GM20000 (cell line): ENCODE results near the gene SUN2.
A peak's percentile ranks its signal among the peaks of the same experiment; 100 is the strongest.

Experiments used
- DNase-seq: peaks from one replicate; pipeline ENCODE4 v3.0.0; 2012; ENCODE audit warnings: low spot score
- CTCF ChIP-seq: IDR thresholded peaks from 2 replicates; pipeline ENCODE4 v1.5.1; 2012; ENCODE audit warnings: mild to moderate bottlenecking, control low read depth; ENCODE audit errors: extremely low read depth, missing control alignments

SUN2 gene

DNA sequence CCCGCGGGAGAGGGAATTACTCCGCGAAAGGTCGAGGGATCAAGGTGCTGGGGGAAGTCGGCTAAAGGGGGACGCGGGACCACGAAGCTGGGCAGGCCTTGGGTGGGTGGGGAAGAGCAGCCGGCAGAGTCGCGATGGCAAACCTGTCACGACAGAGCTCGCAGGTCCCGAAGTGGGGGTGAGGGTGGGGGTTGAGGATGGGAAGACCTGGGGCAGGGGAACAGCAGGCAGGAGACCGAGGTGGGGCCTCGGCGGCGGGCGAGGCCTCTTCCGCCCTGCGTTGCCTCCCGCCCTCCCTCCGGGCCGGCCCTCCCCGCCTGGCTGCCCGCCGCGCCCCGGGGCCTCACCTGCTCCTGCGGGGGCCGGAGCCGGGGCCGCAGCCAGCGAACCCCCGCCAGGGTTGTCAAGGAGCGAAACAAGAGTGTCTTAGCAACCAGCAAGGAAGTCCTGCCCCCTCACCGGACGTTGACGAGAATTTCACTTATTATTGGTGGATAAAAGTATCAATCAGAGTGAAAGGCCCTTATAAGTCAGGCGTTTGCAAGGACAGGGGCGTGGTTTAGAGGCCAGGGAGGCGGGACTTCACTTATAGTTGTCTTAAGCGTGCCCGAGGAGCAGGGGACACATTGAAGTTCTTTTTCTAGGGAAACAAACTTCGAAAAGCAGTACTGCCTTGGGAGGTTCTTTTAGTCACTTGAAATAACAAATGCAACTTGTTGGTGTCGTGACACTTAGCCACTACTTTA is 38.1 kb upstream of the SUN2 start, which contains the start of gene DNAL4:
Gene DNAL4 (minus strand): TSS at position 423 of the 746 bp plus-strand sequence. CDS start 11,412 bp downstream, outside the sequence.
- peak; percentile 99 for DNase-seq
- TF ChIP-seq CTCF, result no peak

DNA sequence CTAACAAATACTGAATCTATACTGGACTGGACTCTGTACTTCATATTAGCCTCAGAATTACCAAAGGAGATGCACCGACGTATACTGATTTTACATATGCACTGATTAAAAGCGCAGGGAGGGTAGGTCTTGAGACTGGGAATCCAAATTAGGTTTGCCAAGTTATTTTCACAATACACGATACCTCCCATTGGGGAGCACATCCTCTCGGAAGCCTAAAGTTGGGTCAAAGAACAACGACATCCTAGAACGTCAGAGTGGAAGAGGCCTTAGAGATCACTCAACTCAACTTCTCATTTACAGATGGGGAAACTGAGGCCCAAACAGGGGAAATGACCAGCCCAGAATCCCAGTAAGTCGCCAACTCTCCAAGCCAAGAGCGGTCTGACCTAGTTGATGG is 37.5 kb upstream of the SUN2 start:
- DNase-seq, result no peak
- no peak for TF ChIP-seq CTCF

DNA sequence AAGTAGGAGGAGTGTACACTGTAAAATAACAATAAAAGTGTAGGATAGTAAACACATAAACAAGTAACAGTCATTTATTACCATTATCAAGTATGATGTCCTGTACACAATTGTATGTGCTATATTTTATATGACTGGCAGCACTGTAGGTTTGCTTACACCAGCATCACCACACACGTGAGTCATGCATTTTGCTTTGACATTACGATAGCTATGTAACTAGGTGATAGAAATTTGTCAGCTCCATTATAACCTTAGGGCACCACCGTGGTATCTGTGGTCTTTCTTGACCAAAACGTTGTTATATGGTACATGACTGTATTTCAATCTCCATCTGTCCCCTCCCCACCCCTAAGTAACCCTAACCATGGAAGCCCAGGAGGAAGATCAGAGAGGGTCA is 37.0 kb upstream of the SUN2 start:
- no peak for TF ChIP-seq CTCF

GRCh38 chr22:38789606-38790005 is 33.8 kb upstream of the SUN2 start:
- no peak for TF ChIP-seq CTCF
- no peak for DNase-seq

More for the DNA sequence above, 37.0 kb upstream of the SUN2 start:
- no peak for DNase-seq

GRCh38 chr22:38788846-38789245 is 33.0 kb upstream of the SUN2 start:
- no peak for TF ChIP-seq CTCF
- no peak for DNase-seq

GRCh38 chr22:38788021-38788816 is 32.4 kb upstream of the SUN2 start:
- no peak for DNase-seq
- TF ChIP-seq CTCF, result no peak

GRCh38 chr22:38786631-38787030 is 30.8 kb upstream of the SUN2 start:
- DNase-seq, result no peak
- TF ChIP-seq CTCF, result no peak
